Limb (tissue), 2 donors: Measurements from ENCODE around the gene SHKBP1.
"Not testable (repeated sequence)": the region's sequence is repeated elsewhere in the genome, so short reads cannot be mapped to it uniquely, and the experiment has no call there.

Experiments
- DNase-seq, 2 donors: peaks; one replicate each; pipeline ENCODE4 v3.0.0-alpha.2; 2016; ENCODE audit errors: extremely low spot score in 2 of 2

Gene SHKBP1

DNA sequence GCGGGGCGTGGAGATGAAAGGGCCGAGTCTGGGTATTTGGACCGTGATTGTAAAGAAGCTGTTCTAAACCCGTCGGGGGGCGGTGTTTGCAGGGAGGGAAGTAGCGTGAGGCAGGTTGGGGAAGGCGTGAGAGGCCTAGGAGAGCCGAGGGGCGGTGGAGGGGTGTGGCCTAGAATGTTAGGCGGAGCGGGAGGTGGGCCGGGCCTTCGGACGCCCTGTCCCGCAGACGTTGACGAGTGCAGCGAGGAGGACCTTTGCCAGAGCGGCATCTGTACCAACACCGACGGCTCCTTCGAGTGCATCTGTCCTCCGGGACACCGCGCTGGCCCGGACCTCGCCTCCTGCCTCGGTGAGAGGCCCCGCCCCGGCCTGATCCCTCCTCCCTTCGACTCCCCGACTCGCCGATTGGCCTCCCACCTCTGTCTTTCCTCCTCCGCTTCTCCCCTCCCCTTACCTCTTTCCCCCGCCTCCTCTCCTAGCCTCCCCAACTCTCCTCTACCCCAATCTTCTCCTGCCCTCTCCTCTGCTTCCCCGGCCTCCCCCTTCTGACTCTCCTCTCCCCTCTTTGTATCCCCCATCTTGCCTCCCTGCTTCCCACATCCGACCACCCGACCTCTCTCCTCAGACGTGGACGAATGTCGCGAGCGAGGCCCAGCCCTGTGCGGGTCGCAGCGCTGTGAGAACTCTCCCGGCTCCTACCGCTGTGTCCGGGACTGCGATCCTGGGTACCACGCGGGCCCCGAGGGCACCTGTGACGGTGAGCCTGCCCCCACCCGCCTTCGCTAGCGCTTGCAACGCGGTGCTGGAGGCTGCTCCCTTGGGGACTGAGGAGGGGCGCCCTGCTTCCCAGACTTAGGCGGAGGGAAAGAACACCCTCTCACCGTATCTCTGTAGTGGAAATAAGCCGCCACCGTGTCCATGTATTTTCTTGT lies 37.3 kb downstream of the SHKBP1 start:
- DNase-seq = peak; percentile 73 to 86

DNA sequence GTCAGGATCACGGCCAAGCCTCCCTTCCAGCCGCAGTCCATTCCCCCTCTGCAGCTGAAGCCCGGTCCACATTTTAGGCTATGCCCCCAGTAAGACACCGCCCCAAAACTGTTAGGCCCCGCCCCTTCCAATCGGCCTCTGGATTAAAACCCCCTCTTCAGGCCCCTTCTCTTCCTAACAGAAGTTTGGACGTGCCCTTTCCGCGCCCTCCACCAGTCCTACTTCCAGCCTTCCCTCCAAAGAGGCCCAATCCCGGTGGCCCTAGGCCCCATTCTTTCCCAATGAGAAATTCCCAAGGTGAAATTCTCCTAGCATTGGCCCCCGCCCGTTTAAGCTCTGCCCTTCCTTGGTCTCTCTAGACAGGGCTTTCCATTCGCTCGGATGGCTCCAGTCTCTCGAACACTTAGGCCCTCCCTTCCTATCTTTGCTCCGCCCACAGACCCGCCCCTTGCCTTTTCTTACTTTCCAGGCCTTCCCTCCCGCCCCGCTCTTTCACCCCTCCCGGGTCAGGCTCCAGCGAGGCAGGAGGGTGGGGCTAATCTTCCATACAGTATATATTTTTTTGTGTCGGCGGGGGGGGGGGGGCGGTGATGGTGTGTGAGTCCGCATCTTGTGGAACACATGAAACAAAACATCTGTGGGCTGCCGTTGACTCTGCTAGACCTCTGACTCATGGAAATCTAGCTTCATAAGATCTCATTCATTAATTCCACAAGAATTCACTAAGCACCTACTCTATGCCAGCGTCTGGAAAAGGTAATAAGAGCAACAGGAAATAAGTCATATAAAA lies 38.1 kb downstream of the SHKBP1 start:
- peak; percentile 72 to 74 for DNase-seq

- DNase-seq = no peak
These were observed 39.5 kb downstream of the SHKBP1 start for GRCh38 chr19:40616178-40616577.

DNA sequence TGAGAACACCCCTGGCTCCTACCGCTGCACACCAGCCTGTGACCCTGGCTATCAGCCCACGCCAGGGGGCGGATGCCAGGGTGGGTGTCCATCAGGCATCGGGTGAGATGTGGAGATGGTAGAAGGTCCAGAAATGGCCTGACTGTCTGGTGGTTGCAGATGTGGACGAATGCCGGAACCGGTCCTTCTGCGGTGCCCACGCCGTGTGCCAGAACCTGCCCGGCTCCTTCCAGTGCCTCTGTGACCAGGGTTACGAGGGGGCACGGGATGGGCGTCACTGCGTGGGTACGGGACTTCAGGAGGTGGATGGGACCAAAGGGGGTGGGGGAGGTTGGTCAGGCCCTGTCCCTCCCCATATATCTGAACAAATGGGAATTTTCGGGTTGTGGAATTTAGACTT lies 40.3 kb downstream of the SHKBP1 start:
- no peak for DNase-seq

GRCh38 chr19:40617961-40618360 lies 41.3 kb downstream of the SHKBP1 start:
- no peak for DNase-seq

- no peak for DNase-seq
These were observed 42.9 kb downstream of the SHKBP1 start for GRCh38 chr19:40619333-40620160.

- no peak for DNase-seq
These were observed 43.5 kb downstream of the SHKBP1 start for GRCh38 chr19:40620161-40620485.

DNA sequence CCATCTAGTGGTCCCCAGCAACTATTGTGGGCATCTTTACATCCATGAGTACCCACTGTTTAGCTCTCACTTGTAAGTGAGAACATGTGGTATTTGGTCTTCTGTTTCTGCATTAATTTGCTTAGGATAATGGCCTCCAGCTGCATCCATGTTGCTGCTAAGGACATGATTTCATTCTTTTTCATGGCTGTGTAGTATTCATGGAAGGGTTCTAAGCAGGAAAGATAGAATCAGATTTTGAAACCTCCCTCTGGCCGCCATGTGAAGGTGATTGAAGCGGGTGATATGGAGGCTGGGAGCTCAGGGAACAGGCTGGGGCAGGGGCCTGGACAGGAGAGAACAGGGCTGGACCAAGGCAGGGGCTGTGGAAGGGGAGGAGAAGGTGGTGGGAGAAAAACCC lies 44.6 kb downstream of the SHKBP1 start:
- no peak for DNase-seq

- no peak for DNase-seq
These were observed 45.5 kb downstream of the SHKBP1 start for GRCh38 chr19:40621966-40622772.

- DNase-seq = no peak
These were observed 46.1 kb downstream of the SHKBP1 start for GRCh38 chr19:40622773-40623075.

GRCh38 chr19:40623403-40624251 lies 47.0 kb downstream of the SHKBP1 start:
- DNase-seq = peak in 1 of 2 donors; percentile 68

DNA sequence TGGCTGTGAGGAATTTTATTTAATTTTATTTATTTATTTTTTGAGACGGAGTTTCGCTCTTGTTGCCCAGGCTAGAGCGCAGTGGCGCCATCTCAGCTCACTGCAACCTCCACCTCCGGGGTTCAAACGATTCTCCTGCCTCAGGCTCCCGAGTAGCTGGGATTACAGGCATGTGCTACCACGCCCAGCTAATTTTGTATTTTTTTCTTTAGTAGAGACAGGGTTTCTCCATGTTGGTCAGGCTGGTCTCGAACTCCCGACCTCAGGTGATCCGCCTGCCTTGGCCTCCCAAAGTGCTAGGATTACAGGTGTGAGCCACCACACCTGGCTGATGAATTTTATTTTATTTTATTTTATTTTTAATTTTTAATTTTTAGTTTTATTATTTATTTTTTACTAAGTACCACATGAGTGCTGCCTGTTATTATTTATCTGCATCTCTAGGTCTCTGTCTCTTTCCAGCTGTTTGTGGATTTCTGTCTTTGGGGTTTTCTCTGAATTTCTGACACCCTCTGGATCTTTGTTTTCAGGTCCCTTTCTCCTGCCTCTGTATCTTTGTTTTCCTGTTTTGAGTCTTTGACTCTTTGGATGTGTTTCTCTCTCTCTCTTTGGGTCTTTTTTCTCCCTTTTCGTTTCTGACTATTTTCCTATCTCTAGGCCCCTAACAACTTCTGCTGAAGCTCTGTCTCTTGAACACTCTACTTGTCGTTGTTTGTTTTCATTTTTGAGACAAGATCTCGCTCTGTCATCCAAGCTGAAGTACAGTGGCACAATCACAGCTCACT lies 47.9 kb downstream of the SHKBP1 start:
- DNase-seq = not testable (repeated sequence)

DNA sequence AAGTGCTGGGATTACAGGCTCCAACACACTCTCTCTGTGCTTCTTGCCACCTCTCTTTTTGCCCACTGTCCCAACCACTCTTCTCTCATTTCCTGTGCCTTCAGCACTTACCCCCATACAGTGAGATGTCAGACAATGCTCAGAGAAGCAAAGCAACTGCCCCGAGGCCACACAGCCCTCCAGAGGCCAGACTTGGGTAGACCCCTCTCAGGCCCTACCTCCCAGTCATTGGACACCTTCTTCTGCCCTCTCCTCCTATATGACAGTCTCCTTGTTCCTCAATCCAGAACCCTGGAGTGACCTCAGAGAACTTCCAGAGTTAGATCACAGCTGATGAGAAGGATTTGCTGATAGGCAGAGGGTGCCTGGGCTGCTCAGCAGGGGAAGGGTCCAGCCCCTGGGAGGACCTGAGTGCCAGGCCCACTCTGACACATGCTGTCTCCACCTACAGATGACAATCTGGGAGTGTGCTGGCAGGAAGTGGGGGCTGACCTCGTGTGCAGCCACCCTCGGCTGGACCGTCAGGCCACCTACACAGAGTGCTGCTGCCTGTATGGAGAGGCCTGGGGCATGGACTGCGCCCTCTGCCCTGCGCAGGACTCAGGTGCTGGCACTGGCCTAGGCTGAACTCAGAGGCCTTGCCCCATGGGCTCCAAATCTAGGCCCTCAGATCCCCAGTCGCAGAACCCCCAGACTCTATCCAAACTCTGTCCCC lies 48.9 kb downstream of the SHKBP1 start:
- DNase-seq = no peak

GRCh38 chr19:40626918-40627317 lies 50.2 kb downstream of the SHKBP1 start:
- DNase-seq = no peak

DNA sequence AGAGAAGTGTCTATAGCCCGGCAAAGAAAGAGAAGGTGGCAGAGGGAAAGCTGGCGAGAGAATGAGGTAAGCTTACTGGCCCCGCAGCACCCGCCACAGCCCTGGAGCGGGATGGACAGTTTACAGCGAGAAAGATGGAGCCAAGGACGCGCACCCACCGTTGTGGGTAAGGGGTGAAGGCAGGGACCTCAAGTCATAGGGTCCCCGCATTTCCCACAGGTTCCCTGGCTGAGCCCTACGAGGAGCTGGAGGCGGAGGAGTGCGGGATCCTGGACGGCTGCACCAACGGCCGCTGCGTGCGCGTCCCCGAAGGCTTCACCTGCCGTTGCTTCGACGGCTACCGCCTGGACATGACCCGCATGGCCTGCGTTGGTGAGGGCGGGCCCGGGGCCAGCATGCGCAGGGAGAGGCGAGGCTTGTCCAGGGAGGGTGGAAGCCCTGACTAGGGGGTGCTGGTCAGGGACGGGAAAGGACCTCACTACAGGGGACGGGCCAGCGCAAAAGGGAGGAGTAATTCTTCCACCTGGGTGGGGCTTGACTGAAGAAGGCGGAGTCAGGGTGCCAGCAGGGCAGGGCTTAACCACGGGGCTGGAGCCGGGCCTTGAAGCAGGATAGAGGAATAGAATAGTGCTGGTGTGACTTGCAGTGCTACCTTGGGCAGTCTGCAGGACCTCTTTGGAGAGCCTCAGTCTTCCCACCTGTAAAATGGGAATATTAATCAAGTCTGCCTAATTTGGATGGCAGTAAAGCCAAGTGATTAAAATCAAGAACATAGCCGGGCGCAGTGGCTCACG lies 51.0 kb downstream of the SHKBP1 start:
- no peak for DNase-seq

- no peak for DNase-seq
These were observed 52.7 kb downstream of the SHKBP1 start for GRCh38 chr19:40629346-40629745.

DNA sequence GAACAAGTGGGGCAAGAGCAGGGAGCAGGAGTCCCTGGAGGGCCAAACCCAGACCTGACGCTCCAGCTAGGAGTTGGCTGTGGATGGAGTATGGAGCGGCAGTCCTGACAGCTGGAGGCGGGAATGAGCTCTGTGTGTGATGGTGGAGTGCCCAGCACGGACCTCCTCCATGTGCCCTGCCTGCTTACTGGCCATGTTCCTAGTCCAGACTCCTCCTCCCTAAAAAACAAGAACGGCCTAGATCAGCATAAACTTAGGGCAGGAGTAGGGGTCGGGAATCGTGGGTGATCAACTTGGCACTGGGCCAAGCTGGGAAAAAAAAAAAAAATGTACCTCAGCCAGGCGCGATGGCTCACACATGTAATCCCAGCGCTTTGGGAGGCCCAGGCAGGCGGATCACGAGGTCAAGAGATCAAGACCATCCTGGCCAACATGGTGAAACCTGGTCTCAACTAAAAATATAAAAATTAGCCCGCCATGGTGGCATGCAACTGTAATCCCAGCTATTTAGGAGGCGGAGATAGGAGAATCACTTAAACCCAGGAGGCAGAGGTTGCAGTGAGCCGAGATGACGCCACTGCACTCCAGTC lies 54.0 kb downstream of the SHKBP1 start:
- DNase-seq = no peak
